ENCODE measurements around the gene COMTD1. TPM values are rescaled to one million over a fixed set of nuclear protein-coding genes. Genes with fewer than 3 reads are reported as not detected.

Gene COMTD1
- total and polyA plus RNA-seq, 2 of the 4 experiments (the other 2 are of a cell fraction) = 1.6 to 6.4 TPM

DNA sequence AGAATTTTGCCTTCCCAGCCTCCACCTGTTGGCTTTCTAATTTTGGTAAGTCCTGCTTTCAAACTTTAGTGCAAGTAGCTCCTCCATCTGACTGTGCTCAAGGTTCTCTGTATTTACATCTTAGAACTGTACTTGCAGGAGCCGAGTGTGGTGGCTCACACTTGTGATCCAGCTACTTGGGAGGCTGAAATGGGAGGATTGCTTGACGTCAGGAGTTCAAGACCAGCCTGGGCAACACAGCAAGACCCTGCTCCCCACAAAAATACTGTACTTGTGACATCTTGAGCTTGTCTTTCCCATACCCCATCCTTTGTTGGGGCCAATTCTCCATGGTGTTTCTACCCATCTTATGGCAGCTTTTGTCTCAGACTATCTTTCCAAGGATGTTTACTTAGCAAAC is 29.8 kb downstream of the COMTD1 start:
- no TSS peak for BruUV-seq (replicated peaks)
- H4K20me1 ChIP-seq (ENCODE audit: insufficient read depth, low read length) = peaks cover under 1% of the 10 kb centered on the region; the same call in 1 of the 2 replicates
- no peak overlapping the region for H2AK9ac ChIP-seq (replicated peaks; ENCODE audit: low read depth, low read length, poor library complexity)
- no peak overlapping the region for H3K4me2 ChIP-seq (ENCODE audit: low read depth, low read length)
- H3K4me3 ChIP-seq (ENCODE audit: insufficient read depth, low read depth, low read length) = no peak overlapping the region
- H3K4ac ChIP-seq (ENCODE audit: low read depth, low read length) = 0 out of 2 replicates have a peak overlapping the region, but pooled peaks have one; percentile 21
- peaks cover 21% of the 10 kb centered on the region for H3K4me1 ChIP-seq (ENCODE audit: control insufficient read depth, insufficient read depth, low read length)
- dilution Hi-C loops (cut with HindIII; ENCODE audit: low sequenced_read_pairs, unreplicated experiment) = no loop called here
- H3K56ac ChIP-seq (ENCODE audit: extremely low read depth, insufficient read depth, low read length) = no peak overlapping the region
- no peak overlapping the region for H2BK15ac ChIP-seq (ENCODE audit: low read depth, low read length)
- H2BK5ac ChIP-seq (ENCODE audit: low read depth, low read length, poor library complexity, severe bottlenecking) = no peak overlapping the region
- ATAC-seq (ENCODE audit: low read depth) (no peak), DNase-seq (no peak)
- no peak overlapping the region for H3K27ac ChIP-seq (ENCODE audit: insufficient read depth, low read length)
- no peak overlapping the region for H3K23ac ChIP-seq (ENCODE audit: low read depth, low read length)
- H3K18ac ChIP-seq (ENCODE audit: low read depth, low read length) = no peak overlapping the region
- WGBS, 2 experiments (ENCODE audit: extremely low coverage in 2 of 2, insufficient read length in 1 of 2) = no CpG with 5 or more reads among the region's 2 CpGs
- H3K79me1 ChIP-seq (ENCODE audit: low read depth in 1 of 2, low read length in 2 of 2) = peaks cover 0 to 16% of the 10 kb centered on the region in 2 experiments; a peak in 1 of 4 replicates
- H3K9me3 ChIP-seq (ENCODE audit: control insufficient read depth, insufficient read depth, low read length) = no peaks in the 10 kb centered on the region
- H3K36me3 ChIP-seq (ENCODE audit: control insufficient read depth, insufficient read depth, low read length) = no peaks in the 10 kb centered on the region
- H3K27me3 ChIP-seq (ENCODE audit: control insufficient read depth, insufficient read depth, low read length) = no peaks in the 10 kb centered on the region
- TF ChIP-seq USF2 (IDR thresholded peaks at IDR 0.05; ENCODE audit: low read depth, low read length) = no peak
- TF ChIP-seq RFX5 (IDR thresholded peaks at IDR 0.05; ENCODE audit: low read depth, low read length) = no peak
- TF ChIP-seq RCOR1 (IDR thresholded peaks at IDR 0.05; ENCODE audit: insufficient replicate concordance, low read length) = no peak
- TF ChIP-seq, protein P1, sequence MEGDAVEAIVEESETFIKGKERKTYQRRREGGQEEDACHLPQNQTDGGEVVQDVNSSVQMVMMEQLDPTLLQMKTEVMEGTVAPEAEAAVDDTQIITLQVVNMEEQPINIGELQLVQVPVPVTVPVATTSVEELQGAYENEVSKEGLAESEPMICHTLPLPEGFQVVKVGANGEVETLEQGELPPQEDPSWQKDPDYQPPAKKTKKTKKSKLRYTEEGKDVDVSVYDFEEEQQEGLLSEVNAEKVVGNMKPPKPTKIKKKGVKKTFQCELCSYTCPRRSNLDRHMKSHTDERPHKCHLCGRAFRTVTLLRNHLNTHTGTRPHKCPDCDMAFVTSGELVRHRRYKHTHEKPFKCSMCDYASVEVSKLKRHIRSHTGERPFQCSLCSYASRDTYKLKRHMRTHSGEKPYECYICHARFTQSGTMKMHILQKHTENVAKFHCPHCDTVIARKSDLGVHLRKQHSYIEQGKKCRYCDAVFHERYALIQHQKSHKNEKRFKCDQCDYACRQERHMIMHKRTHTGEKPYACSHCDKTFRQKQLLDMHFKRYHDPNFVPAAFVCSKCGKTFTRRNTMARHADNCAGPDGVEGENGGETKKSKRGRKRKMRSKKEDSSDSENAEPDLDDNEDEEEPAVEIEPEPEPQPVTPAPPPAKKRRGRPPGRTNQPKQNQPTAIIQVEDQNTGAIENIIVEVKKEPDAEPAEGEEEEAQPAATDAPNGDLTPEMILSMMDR (conservative IDR thresholded peaks at IDR 0.05; ENCODE audit: low read depth, low read length) = no peak
- TF ChIP-seq NFE2L2 (IDR thresholded peaks at IDR 0.05; ENCODE audit: low read depth, low read length) = no peak
- no peak for TF ChIP-seq POLR2A (IDR thresholded peaks at IDR 0.05; ENCODE audit: low read depth, low read length)
- no peak for TF ChIP-seq SMC3 (IDR thresholded peaks at IDR 0.05; ENCODE audit: low read depth, low read length)
- TF ChIP-seq MAZ (IDR thresholded peaks at IDR 0.05; ENCODE audit: borderline replicate concordance, low read depth, low read length) = no peak
- TF ChIP-seq, protein P2, sequence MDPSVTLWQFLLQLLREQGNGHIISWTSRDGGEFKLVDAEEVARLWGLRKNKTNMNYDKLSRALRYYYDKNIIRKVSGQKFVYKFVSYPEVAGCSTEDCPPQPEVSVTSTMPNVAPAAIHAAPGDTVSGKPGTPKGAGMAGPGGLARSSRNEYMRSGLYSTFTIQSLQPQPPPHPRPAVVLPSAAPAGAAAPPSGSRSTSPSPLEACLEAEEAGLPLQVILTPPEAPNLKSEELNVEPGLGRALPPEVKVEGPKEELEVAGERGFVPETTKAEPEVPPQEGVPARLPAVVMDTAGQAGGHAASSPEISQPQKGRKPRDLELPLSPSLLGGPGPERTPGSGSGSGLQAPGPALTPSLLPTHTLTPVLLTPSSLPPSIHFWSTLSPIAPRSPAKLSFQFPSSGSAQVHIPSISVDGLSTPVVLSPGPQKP (IDR thresholded peaks at IDR 0.05; ENCODE audit: borderline replicate concordance, low read depth, low read length) = no peak
- TF ChIP-seq FOS (IDR thresholded peaks at IDR 0.05; ENCODE audit: low read depth, low read length) = no peak
- no peak for TF ChIP-seq MAFK (IDR thresholded peaks at IDR 0.05; ENCODE audit: low read depth, low read length)
- no peak for TF ChIP-seq CEBPB (IDR thresholded peaks at IDR 0.05; ENCODE audit: low read depth, low read length)
- TF ChIP-seq MXI1 (IDR thresholded peaks at IDR 0.05; ENCODE audit: borderline replicate concordance, low read depth, low read length) = no peak
- 0 out of 2 replicates have a peak overlapping the region, but pooled peaks have one; percentile 28 for H2AK5ac ChIP-seq (ENCODE audit: low read depth, low read length)
- H3K9me1 ChIP-seq (ENCODE audit: insufficient read depth, low read length) = peaks cover 22% of the 10 kb centered on the region
- no peak overlapping the region for H2BK120ac ChIP-seq (ENCODE audit: low read depth, low read length)
- in situ Hi-C loops (cut with MboI; ENCODE audit: low sequenced_read_pairs) = no loop called here
- H3K9ac ChIP-seq (ENCODE audit: low read depth, low read length) = no peak overlapping the region
- ChIA-PET POLR2A (ENCODE audit: unreplicated experiment) (no interaction called here), CTCF (no interaction called here)
- no peak overlapping the region for H3K14ac ChIP-seq (replicated peaks; ENCODE audit: low read depth, low read length)
- no peak overlapping the region for H4K8ac ChIP-seq (ENCODE audit: low read depth in 2 of 2, low read length in 2 of 2)
- H2BK20ac ChIP-seq (ENCODE audit: low read depth, low read length) = no peak overlapping the region
- intact Hi-C loops (cut with micrococcal nuclease) = no loop called here
- H4K91ac ChIP-seq (ENCODE audit: insufficient read depth, low read depth, low read length) = no peak overlapping the region
- no peak overlapping the region for H2AFZ ChIP-seq (replicated peaks; ENCODE audit: low read length, poor library complexity)
- no peak overlapping the region for H4K5ac ChIP-seq (ENCODE audit: low read depth, low read length)

Measured in IMR-90 (cell line).